Thyroid gland (tissue), 4 donors: ENCODE measurements around the gene PREX1.

Experiments
- POLR2A ChIP-seq, 2 donors: fragments of 450-650 bp; IDR thresholded peaks; one replicate each; pipeline ENCODE4 v1.6.1; 2017; ENCODE audit warnings: antibody characterized with exemption in 2 of 2, mild to moderate bottlenecking in 2 of 2, moderate library complexity in 1 of 2
- TF ChIP-seq, protein P1 (sequence below), 6 experiments: fragments of 200-600 bp in 3 of 6; fragments of 450-650 bp in 3 of 6; sonication (generic) in 3 of 6; IDR thresholded peaks; one replicate each; pipeline ENCODE4 v1.5.1; 2016 to 2019; ENCODE audit warnings: antibody characterized with exemption in 6 of 6, mild to moderate bottlenecking in 2 of 6, inconsistent platforms in 1 of 6, moderate library complexity in 1 of 6

DNA sequence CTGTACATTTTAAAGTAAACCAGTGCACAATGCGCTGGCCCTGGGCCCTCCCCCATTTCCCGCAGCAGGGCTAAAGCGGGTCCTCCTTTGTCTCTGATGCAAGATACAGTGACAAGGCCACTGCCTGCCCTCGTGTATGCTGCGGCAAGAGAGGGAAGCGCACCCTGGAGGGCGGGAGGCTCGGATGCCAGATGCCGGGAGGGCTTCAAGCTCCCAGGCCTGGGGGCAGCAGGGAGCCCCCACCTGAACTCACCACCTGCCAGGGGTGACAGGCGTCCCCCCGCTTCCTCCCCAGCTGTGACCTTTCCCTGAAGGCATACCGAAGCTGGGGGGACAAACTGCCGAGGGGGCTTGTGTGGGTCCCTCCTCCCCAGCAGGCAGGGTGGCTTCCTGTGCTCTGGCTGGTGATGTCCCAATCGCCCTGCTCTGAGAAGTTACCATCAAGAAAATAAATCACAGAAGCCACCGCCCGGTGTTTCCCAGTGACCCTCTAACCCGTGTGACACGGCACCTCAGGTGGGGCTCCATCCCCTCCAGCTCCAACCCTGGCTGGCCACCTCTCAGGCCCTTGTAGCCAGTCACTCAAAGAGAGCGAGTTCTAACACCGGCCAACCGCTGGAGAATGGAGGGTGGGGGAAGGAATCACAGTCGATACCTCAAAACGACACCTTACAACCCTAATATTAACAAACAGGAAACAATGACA is 203.3 kb downstream of the PREX1 start:
- TF ChIP-seq, protein P1, sequence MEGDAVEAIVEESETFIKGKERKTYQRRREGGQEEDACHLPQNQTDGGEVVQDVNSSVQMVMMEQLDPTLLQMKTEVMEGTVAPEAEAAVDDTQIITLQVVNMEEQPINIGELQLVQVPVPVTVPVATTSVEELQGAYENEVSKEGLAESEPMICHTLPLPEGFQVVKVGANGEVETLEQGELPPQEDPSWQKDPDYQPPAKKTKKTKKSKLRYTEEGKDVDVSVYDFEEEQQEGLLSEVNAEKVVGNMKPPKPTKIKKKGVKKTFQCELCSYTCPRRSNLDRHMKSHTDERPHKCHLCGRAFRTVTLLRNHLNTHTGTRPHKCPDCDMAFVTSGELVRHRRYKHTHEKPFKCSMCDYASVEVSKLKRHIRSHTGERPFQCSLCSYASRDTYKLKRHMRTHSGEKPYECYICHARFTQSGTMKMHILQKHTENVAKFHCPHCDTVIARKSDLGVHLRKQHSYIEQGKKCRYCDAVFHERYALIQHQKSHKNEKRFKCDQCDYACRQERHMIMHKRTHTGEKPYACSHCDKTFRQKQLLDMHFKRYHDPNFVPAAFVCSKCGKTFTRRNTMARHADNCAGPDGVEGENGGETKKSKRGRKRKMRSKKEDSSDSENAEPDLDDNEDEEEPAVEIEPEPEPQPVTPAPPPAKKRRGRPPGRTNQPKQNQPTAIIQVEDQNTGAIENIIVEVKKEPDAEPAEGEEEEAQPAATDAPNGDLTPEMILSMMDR (IDR thresholded peaks at IDR 0.05), result no peak
- no peak for TF ChIP-seq POLR2A (IDR thresholded peaks at IDR 0.05)
